H9 (cell line): ENCODE data around the gene CDYL2. TPM values are rescaled to one million over a fixed set of nuclear protein-coding genes. Genes with fewer than 3 reads are reported as not detected.

Experiments
- DNase-seq: peaks from one replicate; pipeline ENCODE4 v3.0.0-alpha.2; 2017
- H2AFZ ChIP-seq: one replicate; pipeline ENCODE4 v1.6.1; 2013; ENCODE audit warnings: mild to moderate bottlenecking, low read length, control low read depth, moderate library complexity
- H2AK5ac ChIP-seq: 2 replicates; pipeline ENCODE4 v1.6.1; 2013; ENCODE audit warnings: low read length, control low read depth, mixed read lengths; ENCODE audit not compliant: insufficient read length
- H2BK120ac ChIP-seq: one replicate; pipeline ENCODE4 v1.6.1; 2013; ENCODE audit warnings: low read depth, mild to moderate bottlenecking, low read length, control low read depth, inconsistent platforms; ENCODE audit not compliant: poor library complexity, severe bottlenecking
- H2BK12ac ChIP-seq: 2 replicates; pipeline ENCODE4 v1.6.1; 2013; ENCODE audit warnings: low read length, control low read depth, mixed read lengths, low read depth; ENCODE audit not compliant: insufficient read length
- H2BK15ac ChIP-seq: 2 replicates; pipeline ENCODE4 v1.6.1; 2013; ENCODE audit warnings: low read depth, low read length, control low read depth
- H2BK20ac ChIP-seq: one replicate; pipeline ENCODE4 v1.6.1; 2013; ENCODE audit warnings: low read depth, mild to moderate bottlenecking, low read length, control low read depth, inconsistent platforms; ENCODE audit not compliant: poor library complexity, severe bottlenecking
- H2BK5ac ChIP-seq: 2 replicates; pipeline ENCODE4 v1.6.1; 2013; ENCODE audit warnings: low read length, control low read depth, mixed read lengths; ENCODE audit not compliant: insufficient read length
- H3K14ac ChIP-seq: 2 replicates; pipeline ENCODE4 v1.6.1; 2013; ENCODE audit warnings: low read length, control low read depth; ENCODE audit not compliant: insufficient read depth
- H3K18ac ChIP-seq: 2 replicates; pipeline ENCODE4 v1.6.1; 2013; ENCODE audit warnings: low read depth, mild to moderate bottlenecking, mixed read lengths, low read length, control low read depth; ENCODE audit not compliant: insufficient read length
- H3K23ac ChIP-seq: 2 replicates; pipeline ENCODE4 v1.6.1; 2013; ENCODE audit warnings: low read length, control low read depth, mixed read lengths, low read depth; ENCODE audit not compliant: insufficient read length
- H3K23me2 ChIP-seq: 2 replicates; pipeline ENCODE4 v1.6.1; 2013; ENCODE audit warnings: low read depth, mild to moderate bottlenecking, mixed read lengths, low read length, control low read depth; ENCODE audit not compliant: insufficient read length, poor library complexity, severe bottlenecking
- H3K27ac ChIP-seq: 2 replicates; pipeline ENCODE4 v1.5.1; 2013; ENCODE audit warnings: low read length, control low read depth, mixed read lengths, low read depth; ENCODE audit not compliant: insufficient read length
- H3K27me3 ChIP-seq: 2 replicates; pipeline ENCODE4 v1.6.1; 2013; ENCODE audit warnings: low read length, control low read depth, inconsistent platforms; ENCODE audit not compliant: insufficient read depth
- H3K4ac ChIP-seq: 2 replicates; pipeline ENCODE4 v1.6.1; 2013; ENCODE audit warnings: low read depth, mild to moderate bottlenecking, control low read depth, inconsistent platforms, low read length, moderate library complexity
- H3K4me1 ChIP-seq: 2 replicates; pipeline ENCODE4 v1.6.1; 2013; ENCODE audit warnings: low read length, control low read depth, inconsistent platforms; ENCODE audit not compliant: insufficient read depth
- H3K4me2 ChIP-seq: 2 replicates; pipeline ENCODE4 v1.6.1; 2013; ENCODE audit warnings: low read length, control low read depth, mixed read lengths; ENCODE audit not compliant: insufficient read length, insufficient read depth
- H3K56ac ChIP-seq: 2 replicates; pipeline ENCODE4 v1.6.1; 2013; ENCODE audit warnings: low read depth, mild to moderate bottlenecking, mixed read lengths, low read length, control low read depth; ENCODE audit not compliant: insufficient read length
- H3K79me1 ChIP-seq: 2 replicates; pipeline ENCODE4 v1.6.1; 2013; ENCODE audit warnings: low read depth, mild to moderate bottlenecking, moderate library complexity, low read length, control low read depth, inconsistent platforms; ENCODE audit not compliant: insufficient read depth, poor library complexity, severe bottlenecking
- H3K79me2 ChIP-seq: 2 replicates; pipeline ENCODE4 v1.6.1; 2013; ENCODE audit warnings: low read length, control low read depth, inconsistent platforms; ENCODE audit not compliant: insufficient read depth
- H3K9ac ChIP-seq: 2 replicates; pipeline ENCODE4 v1.6.1; 2013; ENCODE audit warnings: low read length, control low read depth, mixed read lengths; ENCODE audit not compliant: insufficient read length; ENCODE audit errors: extremely low read depth
- H3K9me3 ChIP-seq: one replicate; pipeline ENCODE4 v1.6.1; 2013; ENCODE audit warnings: low read depth, low read length, inconsistent platforms; ENCODE audit not compliant: control insufficient read depth
- H3T11ph ChIP-seq: one replicate; pipeline ENCODE4 v1.6.1; 2013; ENCODE audit warnings: mild to moderate bottlenecking, low read length, control low read depth, inconsistent platforms
- H4K20me1 ChIP-seq: one replicate; pipeline ENCODE4 v1.6.1; 2013; ENCODE audit not compliant: control insufficient read depth, insufficient read length, insufficient read depth
- H4K5ac ChIP-seq: 2 replicates; pipeline ENCODE4 v1.6.1; 2013; ENCODE audit warnings: low read depth, mild to moderate bottlenecking, mixed read lengths, low read length, control low read depth; ENCODE audit not compliant: insufficient read length
- H4K8ac ChIP-seq: replicated peaks from 2 replicates; pipeline ENCODE4 v1.6.1; 2013; ENCODE audit warnings: low read length, control low read depth, mixed read lengths, low read depth; ENCODE audit not compliant: insufficient read length
- H4K91ac ChIP-seq: 2 replicates; pipeline ENCODE4 v1.6.1; 2013; ENCODE audit warnings: low read depth, mild to moderate bottlenecking, moderate library complexity, mixed read lengths, low read length, control low read depth; ENCODE audit not compliant: insufficient read length
- H3K27ac Mint-ChIP-seq, 3 experiments: 2 replicates in 2 of 3; 3 replicates in 1 of 3; pipeline ENCODE4 v1.8.0; 2020 to 2021; ENCODE audit warnings: mixed read lengths in 3 of 3, mild to moderate bottlenecking in 1 of 3, moderate library complexity in 1 of 3
- H3K27me3 Mint-ChIP-seq: 2 replicates; pipeline ENCODE4 v1.8.0; 2021; ENCODE audit warnings: low read depth, mild to moderate bottlenecking, moderate library complexity, mixed read lengths
- H3K36me3 Mint-ChIP-seq, 3 experiments: 2 replicates in 2 of 3; 3 replicates in 1 of 3; pipeline ENCODE4 v1.8.0; 2020 to 2021; ENCODE audit warnings: low read depth in 3 of 3, mixed read lengths in 3 of 3; ENCODE audit not compliant: insufficient read depth in 1 of 3
- H3K4me1 Mint-ChIP-seq, 2 experiments: 2 replicates each; pipeline ENCODE4 v1.8.0; 2020; ENCODE audit warnings: mixed read lengths in 2 of 2
- H3K4me3 Mint-ChIP-seq, 2 experiments: 2 replicates in 1 of 2; 3 replicates in 1 of 2; pipeline ENCODE4 v1.8.0; 2020 to 2021; ENCODE audit warnings: mild to moderate bottlenecking in 2 of 2, mixed read lengths in 2 of 2, moderate library complexity in 1 of 2
- H3K9me3 Mint-ChIP-seq, 2 experiments: 2 replicates in 1 of 2; 3 replicates in 1 of 2; pipeline ENCODE4 v1.8.0; 2020; ENCODE audit warnings: mild to moderate bottlenecking in 2 of 2, mixed read lengths in 2 of 2, moderate library complexity in 1 of 2
- WGBS: extraction: QIAGEN DNeasy Blood & Tissue Kit; methylation state at CpG from one replicate; pipeline ENCODE4 v1.1.7; 2013; ENCODE audit warnings: missing lambda C conversion rate, low lambda C conversion rate, mixed read lengths; ENCODE audit not compliant: insufficient read length; ENCODE audit errors: extremely low coverage; 5-methylcytosine and 5-hydroxymethylcytosine counted together
- total RNA-seq: library from RNA; stranded (reverse); gene quantifications from 2 replicates; pipeline ENCODE4 v1.2.1, GENCODE V29; 2021
- TF ChIP-seq, protein P1 (sequence below): fragments of 200-600 bp; sonication (generic); conservative IDR thresholded peaks from 3 replicates; pipeline ENCODE4 v1.8.0; 2021; ENCODE audit warnings: antibody characterized with exemption, mild to moderate bottlenecking

The CDYL2 gene
- total RNA-seq, 1 experiment from 2014 or later = 4.2 TPM

GRCh38 chr16:80819988-80820387, 15.6 kb upstream of the CDYL2 start:
- WGBS = no CpG with 5 or more reads among the region's 2 CpGs
- H4K20me1 ChIP-seq = no peaks in the 10 kb centered on the region

More at GRCh38 chr16:80819988-80820387, 15.6 kb upstream of the CDYL2 start:
- H3K18ac ChIP-seq = no peak overlapping the region
- H3K4me3 Mint-ChIP-seq = no peak overlapping the region
- H3K9ac ChIP-seq = no peak overlapping the region
- no peaks in the 10 kb centered on the region for H3K4me1 Mint-ChIP-seq
- H4K5ac ChIP-seq = no peak overlapping the region
- H2BK20ac ChIP-seq = no peak overlapping the region
- no peak overlapping the region for H2BK120ac ChIP-seq
- H3K9me3 ChIP-seq = no peaks in the 10 kb centered on the region
- TF ChIP-seq, protein P1, sequence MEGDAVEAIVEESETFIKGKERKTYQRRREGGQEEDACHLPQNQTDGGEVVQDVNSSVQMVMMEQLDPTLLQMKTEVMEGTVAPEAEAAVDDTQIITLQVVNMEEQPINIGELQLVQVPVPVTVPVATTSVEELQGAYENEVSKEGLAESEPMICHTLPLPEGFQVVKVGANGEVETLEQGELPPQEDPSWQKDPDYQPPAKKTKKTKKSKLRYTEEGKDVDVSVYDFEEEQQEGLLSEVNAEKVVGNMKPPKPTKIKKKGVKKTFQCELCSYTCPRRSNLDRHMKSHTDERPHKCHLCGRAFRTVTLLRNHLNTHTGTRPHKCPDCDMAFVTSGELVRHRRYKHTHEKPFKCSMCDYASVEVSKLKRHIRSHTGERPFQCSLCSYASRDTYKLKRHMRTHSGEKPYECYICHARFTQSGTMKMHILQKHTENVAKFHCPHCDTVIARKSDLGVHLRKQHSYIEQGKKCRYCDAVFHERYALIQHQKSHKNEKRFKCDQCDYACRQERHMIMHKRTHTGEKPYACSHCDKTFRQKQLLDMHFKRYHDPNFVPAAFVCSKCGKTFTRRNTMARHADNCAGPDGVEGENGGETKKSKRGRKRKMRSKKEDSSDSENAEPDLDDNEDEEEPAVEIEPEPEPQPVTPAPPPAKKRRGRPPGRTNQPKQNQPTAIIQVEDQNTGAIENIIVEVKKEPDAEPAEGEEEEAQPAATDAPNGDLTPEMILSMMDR = no peak
- H3K4ac ChIP-seq = no peak overlapping the region
- no peak overlapping the region for H4K91ac ChIP-seq
- H2BK12ac ChIP-seq = no peak overlapping the region
- DNase-seq = no peak
- no peak overlapping the region for H4K8ac ChIP-seq
- H2AFZ ChIP-seq = no peak overlapping the region
- H3K79me2 ChIP-seq = no peaks in the 10 kb centered on the region
- H3K27me3 Mint-ChIP-seq = peaks cover 18% of the 10 kb centered on the region
- no peaks in the 10 kb centered on the region for H3K4me1 ChIP-seq
- H3K27ac Mint-ChIP-seq = no peak overlapping the region
- no peaks in the 10 kb centered on the region for H3K79me1 ChIP-seq
- no peak overlapping the region for H2AK5ac ChIP-seq
- H3T11ph ChIP-seq = no peak overlapping the region
- no peak overlapping the region for H3K4me2 ChIP-seq
- H3K56ac ChIP-seq = no peak overlapping the region
- H3K9me3 Mint-ChIP-seq = no peaks in the 10 kb centered on the region; a peak in 2 of 5 replicates
- H3K36me3 Mint-ChIP-seq = no peaks in the 10 kb centered on the region
- no peak overlapping the region for H3K14ac ChIP-seq
- H3K23ac ChIP-seq = no peak overlapping the region
- no peak overlapping the region for H2BK15ac ChIP-seq
- no peaks in the 10 kb centered on the region for H3K27me3 ChIP-seq
- no peak overlapping the region for H2BK5ac ChIP-seq
- no peak overlapping the region for H3K27ac ChIP-seq
- no peaks in the 10 kb centered on the region for H3K23me2 ChIP-seq
